ENCODE results near the gene TLE1. TPM values are rescaled to one million over a fixed set of nuclear protein-coding genes. Genes with fewer than 3 reads are reported as not detected.

The TLE1 gene
- total and polyA plus RNA-seq, 9 of the 15 experiments (the other 6 are each of a cell fraction or from before 2014, with no cell fraction given): 0.11 TPM; not detected in 8

DNA sequence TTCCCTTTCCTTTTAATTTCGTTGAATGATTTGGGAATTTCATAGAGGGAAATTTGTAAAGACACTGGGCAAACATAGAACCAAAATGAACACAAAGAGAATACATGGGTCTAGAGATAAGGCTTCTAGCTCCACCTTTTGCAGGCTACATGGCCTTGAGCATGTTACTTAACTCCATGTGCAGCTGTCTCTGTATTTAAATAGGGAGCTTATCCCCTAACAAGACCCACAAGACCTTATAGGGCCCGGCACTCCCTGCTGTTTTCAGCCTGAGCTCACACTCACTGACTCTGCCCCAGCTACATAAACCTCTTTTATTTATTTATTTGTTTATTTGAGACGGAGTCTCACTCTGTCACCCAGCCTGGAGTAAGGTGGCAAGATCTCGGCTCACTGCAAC, 30.6 kb upstream of the TLE1 start:
- no peaks in the 10 kb centered on the region for H3K9me1 ChIP-seq (ENCODE audit: control insufficient read depth, insufficient read depth, low read length)
- TF ChIP-seq MAZ (CRISPR knock-in tag; conservative IDR thresholded peaks at IDR 0.05 in 1 of 2, IDR thresholded peaks at IDR 0.05 in 1 of 2): no peak
- no peak for TF ChIP-seq E2F1 (CRISPR knock-in tag; IDR thresholded peaks at IDR 0.05)
- TF ChIP-seq CHD2 (IDR thresholded peaks at IDR 0.05; ENCODE audit: low read depth, low read length): no peak
- CTCF ChIA-PET (ENCODE audit: low intra/inter-chr PET ratio): no interaction called here

GRCh38 chr9:81718244-81718643, 28.9 kb upstream of the TLE1 start:
- no peak overlapping the region for H2AFZ ChIP-seq (ENCODE audit: low read depth, low read length)
- in situ Hi-C loops (cut with MboI): no loop called here
- H3K27me3 ChIP-seq (ENCODE audit: control insufficient read depth in 2 of 2, insufficient read depth in 2 of 2, low read length in 2 of 2): no peaks in the 10 kb centered on the region
- no peaks in the 10 kb centered on the region for H4K20me1 ChIP-seq (replicated peaks; ENCODE audit: control insufficient read depth, insufficient read depth, low read length)
- no peaks in the 10 kb centered on the region for H3K36me3 ChIP-seq (ENCODE audit: control insufficient read depth, insufficient read depth, low read length)
- no peak overlapping the region for H3K9ac ChIP-seq (ENCODE audit: insufficient read depth in 1 of 2, low read depth in 2 of 2, low read length in 2 of 2)
- no peak overlapping the region for H3K4me2 ChIP-seq (ENCODE audit: insufficient read depth, low read length)
- H3K27ac ChIP-seq (ENCODE audit: extremely low read depth, low read depth, low read length): no peak overlapping the region
- DNase-seq (ENCODE audit: extremely low read depth in 1 of 4, low spot score in 3 of 4): no peak
- POLR2A ChIA-PET: no interaction called here
- H3K4me1 ChIP-seq (replicated peaks in 1 of 2; ENCODE audit: control insufficient read depth in 2 of 2, insufficient read depth in 2 of 2, low read length in 2 of 2): no peaks in the 10 kb centered on the region
- intact Hi-C loops (cut with micrococcal nuclease): no loop called here
- FAIRE-seq: no peak
- TF ChIP-seq E2F4 (CRISPR knock-in tag; IDR thresholded peaks at IDR 0.05; ENCODE audit: low read depth): no peak
- TF ChIP-seq, protein P1, sequence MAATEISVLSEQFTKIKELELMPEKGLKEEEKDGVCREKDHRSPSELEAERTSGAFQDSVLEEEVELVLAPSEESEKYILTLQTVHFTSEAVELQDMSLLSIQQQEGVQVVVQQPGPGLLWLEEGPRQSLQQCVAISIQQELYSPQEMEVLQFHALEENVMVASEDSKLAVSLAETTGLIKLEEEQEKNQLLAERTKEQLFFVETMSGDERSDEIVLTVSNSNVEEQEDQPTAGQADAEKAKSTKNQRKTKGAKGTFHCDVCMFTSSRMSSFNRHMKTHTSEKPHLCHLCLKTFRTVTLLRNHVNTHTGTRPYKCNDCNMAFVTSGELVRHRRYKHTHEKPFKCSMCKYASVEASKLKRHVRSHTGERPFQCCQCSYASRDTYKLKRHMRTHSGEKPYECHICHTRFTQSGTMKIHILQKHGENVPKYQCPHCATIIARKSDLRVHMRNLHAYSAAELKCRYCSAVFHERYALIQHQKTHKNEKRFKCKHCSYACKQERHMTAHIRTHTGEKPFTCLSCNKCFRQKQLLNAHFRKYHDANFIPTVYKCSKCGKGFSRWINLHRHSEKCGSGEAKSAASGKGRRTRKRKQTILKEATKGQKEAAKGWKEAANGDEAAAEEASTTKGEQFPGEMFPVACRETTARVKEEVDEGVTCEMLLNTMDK (IDR thresholded peaks at IDR 0.05; ENCODE audit: borderline replicate concordance, insufficient read depth, low read depth, low read length, poor library complexity, severe bottlenecking): no peak
- BruUV-seq (replicated peaks): no TSS peak
- no peaks in the 10 kb centered on the region for H3K79me2 ChIP-seq (ENCODE audit: control insufficient read depth, insufficient read depth, low read length)
- no peaks in the 10 kb centered on the region for H3K9me1 ChIP-seq (ENCODE audit: control insufficient read depth, insufficient read depth, low read length)
- 0% methylated on average over 5 of the region's 6 CpGs for WGBS (ENCODE audit: insufficient coverage, low coverage, missing lambda C conversion rate)
- CTCF ChIA-PET (ENCODE audit: low intra/inter-chr PET ratio): no interaction called here
- ATAC-seq: no peak
- H3K4me3 ChIP-seq: no peak overlapping the region
- no peaks in the 10 kb centered on the region for H3K9me3 ChIP-seq (replicated peaks; ENCODE audit: control insufficient read depth, insufficient read depth, low read depth, low read length)

More for the DNA sequence above, 30.6 kb upstream of the TLE1 start:
- ATAC-seq: no peak
- POLR2A ChIA-PET: no interaction called here
- in situ Hi-C loops (cut with MboI): no loop called here
- Histone ChIP-seq H3K36me3 (ENCODE audit: control insufficient read depth, insufficient read depth, low read length) (no peaks in the 10 kb centered on the region), H4K20me1 (replicated peaks; ENCODE audit: control insufficient read depth, insufficient read depth, low read length) (no peaks in the 10 kb centered on the region), H3K27ac (ENCODE audit: extremely low read depth, low read depth, low read length) (no peak overlapping the region), H3K79me2 (ENCODE audit: control insufficient read depth, insufficient read depth, low read length) (no peaks in the 10 kb centered on the region), H3K9ac (ENCODE audit: insufficient read depth in 1 of 2, low read depth in 2 of 2, low read length in 2 of 2) (no peak overlapping the region), H3K4me1 (replicated peaks in 1 of 2; ENCODE audit: control insufficient read depth in 2 of 2, insufficient read depth in 2 of 2, low read length in 2 of 2) (no peaks in the 10 kb centered on the region), H3K4me3 (no peak overlapping the region), H2AFZ (ENCODE audit: low read depth, low read length) (no peak overlapping the region), H3K4me2 (ENCODE audit: insufficient read depth, low read length) (no peak overlapping the region), H3K9me3 (replicated peaks; ENCODE audit: control insufficient read depth, insufficient read depth, low read depth, low read length) (no peaks in the 10 kb centered on the region), H3K27me3 (ENCODE audit: control insufficient read depth in 2 of 2, insufficient read depth in 2 of 2, low read length in 2 of 2) (no peaks in the 10 kb centered on the region)
- no peak for DNase-seq (ENCODE audit: extremely low read depth in 1 of 4, low spot score in 3 of 4)
- BruUV-seq (replicated peaks): no TSS peak
- FAIRE-seq: no peak
- intact Hi-C loops (cut with micrococcal nuclease): no loop called here
- 5% methylated on average over 3 of the region's 4 CpGs for WGBS (ENCODE audit: insufficient coverage, low coverage, missing lambda C conversion rate)
